ENCODE data around the gene PKP2.

Gene PKP2

GRCh38 chr12:32839828-32840227 lies 56.7 kb downstream of the PKP2 start:
- POLR2A ChIA-PET: no interaction called here
- TF ChIP-seq CTCF (IDR thresholded peaks at IDR 0.05; ENCODE audit: insufficient read depth, low read length, missing control alignments): no peak
- DNase-seq (ENCODE audit: low read depth, low spot score): no peak
- CTCF ChIA-PET: no interaction called here
- H3K4me3 ChIP-seq (ENCODE audit: low read depth, low read length): no peak overlapping the region

- ChIA-PET POLR2A (no interaction called here), CTCF (no interaction called here)
- H3K4me3 ChIP-seq (ENCODE audit: low read depth, low read length): no peak overlapping the region
- DNase-seq (ENCODE audit: low read depth, low spot score): no peak
- no peak for TF ChIP-seq CTCF (IDR thresholded peaks at IDR 0.05; ENCODE audit: insufficient read depth, low read length, missing control alignments)
Observed at GRCh38 chr12:32837974-32838373, 58.6 kb downstream of the PKP2 start.

- TF ChIP-seq CTCF (IDR thresholded peaks at IDR 0.05; ENCODE audit: insufficient read depth, low read length, missing control alignments): no peak
- no peak for DNase-seq (ENCODE audit: low read depth, low spot score)
- H3K4me3 ChIP-seq (ENCODE audit: low read depth, low read length): no peak overlapping the region
- POLR2A ChIA-PET: no interaction called here
- CTCF ChIA-PET: no interaction called here
Observed at GRCh38 chr12:32836710-32837109, 59.9 kb downstream of the PKP2 start.

- no peak for TF ChIP-seq CTCF (IDR thresholded peaks at IDR 0.05; ENCODE audit: insufficient read depth, low read length, missing control alignments)
- no peak overlapping the region for H3K4me3 ChIP-seq (ENCODE audit: low read depth, low read length)
- ChIA-PET CTCF (no interaction called here), POLR2A (no interaction called here)
- DNase-seq (ENCODE audit: low read depth, low spot score): no peak
Observed at GRCh38 chr12:32834122-32834521, 62.5 kb downstream of the PKP2 start.

GRCh38 chr12:32828552-32828951 lies 68.0 kb downstream of the PKP2 start:
- TF ChIP-seq CTCF (IDR thresholded peaks at IDR 0.05; ENCODE audit: insufficient read depth, low read length, missing control alignments): no peak
- POLR2A ChIA-PET: no interaction called here
- CTCF ChIA-PET: no interaction called here
- no peak for DNase-seq (ENCODE audit: low read depth, low spot score)
- no peak overlapping the region for H3K4me3 ChIP-seq (ENCODE audit: low read depth, low read length)

GRCh38 chr12:32828120-32828519 lies 68.5 kb downstream of the PKP2 start:
- no peak for DNase-seq (ENCODE audit: low read depth, low spot score)
- TF ChIP-seq CTCF (IDR thresholded peaks at IDR 0.05; ENCODE audit: insufficient read depth, low read length, missing control alignments): no peak
- H3K4me3 ChIP-seq (ENCODE audit: low read depth, low read length): no peak overlapping the region
- ChIA-PET POLR2A (no interaction called here), CTCF (no interaction called here)
